Fibroblast of pulmonary artery (primary cell): ENCODE results near the gene PEAR1.

Experiments
- DNase-seq: peaks from one replicate; pipeline ENCODE4 v3.0.0-alpha.2; 2010; ENCODE audit warnings: low read depth
- H3K4me3 ChIP-seq: replicated peaks from 2 replicates; pipeline ENCODE4 v1.5.1; 2011; ENCODE audit warnings: low read depth, mild to moderate bottlenecking, control low read depth, low read length, moderate library complexity
- TF ChIP-seq, protein P1 (sequence below): IDR thresholded peaks from 2 replicates; pipeline ENCODE4 v1.5.1; 2011; ENCODE audit warnings: mild to moderate bottlenecking, control low read depth, low read length, inconsistent platforms; ENCODE audit errors: missing control alignments

Gene PEAR1

DNA sequence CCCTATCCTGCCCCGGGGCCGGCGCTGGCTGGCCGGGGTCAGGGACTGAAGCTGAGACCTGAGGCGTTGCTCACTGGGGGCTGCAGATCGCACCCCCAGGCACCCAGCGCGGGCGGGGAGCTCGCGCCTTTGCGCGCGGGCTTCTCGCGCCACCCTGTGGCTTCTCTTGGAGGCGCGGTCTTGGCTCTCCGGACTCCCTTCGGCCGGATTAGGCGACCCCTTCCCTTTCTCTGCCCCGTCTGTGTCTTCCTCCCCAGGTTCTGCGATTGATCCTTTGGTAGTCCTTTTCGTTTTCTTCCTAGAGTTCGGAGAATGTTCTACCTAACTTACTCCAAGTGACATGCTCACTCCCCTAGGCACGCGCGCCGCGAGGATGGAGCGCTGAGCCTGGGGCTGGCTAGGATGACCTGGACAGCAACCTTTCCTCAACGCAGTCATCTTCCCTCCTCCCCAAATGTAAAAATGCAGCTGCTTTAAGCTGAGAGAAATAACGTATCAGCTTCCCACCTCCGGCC, 33.3 kb upstream of the PEAR1 start:
- DNase-seq: peak; percentile 35

GRCh38 chr1:156860628-156861423, 32.7 kb upstream of the PEAR1 start, which contains the start of gene NTRK1:
TSS of gene NTRK1 (plus strand) at chr1:156860865. CDS start at chr1:156860935, 70 bp downstream.
- DNase-seq: no peak
- TF ChIP-seq, protein P1, sequence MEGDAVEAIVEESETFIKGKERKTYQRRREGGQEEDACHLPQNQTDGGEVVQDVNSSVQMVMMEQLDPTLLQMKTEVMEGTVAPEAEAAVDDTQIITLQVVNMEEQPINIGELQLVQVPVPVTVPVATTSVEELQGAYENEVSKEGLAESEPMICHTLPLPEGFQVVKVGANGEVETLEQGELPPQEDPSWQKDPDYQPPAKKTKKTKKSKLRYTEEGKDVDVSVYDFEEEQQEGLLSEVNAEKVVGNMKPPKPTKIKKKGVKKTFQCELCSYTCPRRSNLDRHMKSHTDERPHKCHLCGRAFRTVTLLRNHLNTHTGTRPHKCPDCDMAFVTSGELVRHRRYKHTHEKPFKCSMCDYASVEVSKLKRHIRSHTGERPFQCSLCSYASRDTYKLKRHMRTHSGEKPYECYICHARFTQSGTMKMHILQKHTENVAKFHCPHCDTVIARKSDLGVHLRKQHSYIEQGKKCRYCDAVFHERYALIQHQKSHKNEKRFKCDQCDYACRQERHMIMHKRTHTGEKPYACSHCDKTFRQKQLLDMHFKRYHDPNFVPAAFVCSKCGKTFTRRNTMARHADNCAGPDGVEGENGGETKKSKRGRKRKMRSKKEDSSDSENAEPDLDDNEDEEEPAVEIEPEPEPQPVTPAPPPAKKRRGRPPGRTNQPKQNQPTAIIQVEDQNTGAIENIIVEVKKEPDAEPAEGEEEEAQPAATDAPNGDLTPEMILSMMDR: no peak
- H3K4me3 ChIP-seq: peak within 1 kb of the TSS; percentile 36

More for the DNA sequence above, 33.3 kb upstream of the PEAR1 start:
- TF ChIP-seq, protein P1: peak; percentile 69
- peak overlapping the region; percentile 36 for H3K4me3 ChIP-seq

GRCh38 chr1:156862584-156862983, 30.9 kb upstream of the PEAR1 start:
- H3K4me3 ChIP-seq: no peak overlapping the region
- no peak for DNase-seq
- TF ChIP-seq, protein P1: no peak

DNA sequence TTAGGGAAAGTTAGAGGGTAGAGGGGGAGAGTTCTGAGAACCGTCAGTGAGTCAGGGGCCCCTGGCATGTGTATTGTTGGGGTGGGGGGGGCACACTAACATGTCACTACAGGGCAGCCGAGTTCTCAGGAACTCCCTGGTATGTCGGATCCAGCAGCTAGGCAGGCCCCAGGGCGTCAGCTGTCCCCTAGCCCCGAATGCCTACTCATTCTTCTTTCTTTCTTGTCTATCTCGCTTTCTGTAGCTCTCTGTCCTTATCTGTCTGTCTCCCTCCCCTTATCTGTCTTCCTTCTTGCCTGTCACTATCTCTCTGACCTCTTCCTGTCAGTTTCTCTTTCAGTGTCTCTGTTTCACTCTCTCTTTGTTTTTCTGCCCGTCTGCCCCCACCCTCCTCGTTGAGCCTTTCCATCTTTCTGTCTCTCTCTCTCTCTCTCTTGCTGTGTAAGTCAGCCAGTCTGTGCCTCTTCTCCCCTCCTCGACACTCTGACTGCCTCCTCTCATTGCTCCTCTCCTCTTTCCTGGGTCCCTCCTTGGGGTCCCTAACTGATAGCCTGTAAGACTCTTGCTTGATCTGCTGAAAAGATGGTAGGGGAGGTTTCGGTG, 30.4 kb upstream of the PEAR1 start:
- DNase-seq: no peak
- no peak overlapping the region for H3K4me3 ChIP-seq
- TF ChIP-seq, protein P1: no peak

DNA sequence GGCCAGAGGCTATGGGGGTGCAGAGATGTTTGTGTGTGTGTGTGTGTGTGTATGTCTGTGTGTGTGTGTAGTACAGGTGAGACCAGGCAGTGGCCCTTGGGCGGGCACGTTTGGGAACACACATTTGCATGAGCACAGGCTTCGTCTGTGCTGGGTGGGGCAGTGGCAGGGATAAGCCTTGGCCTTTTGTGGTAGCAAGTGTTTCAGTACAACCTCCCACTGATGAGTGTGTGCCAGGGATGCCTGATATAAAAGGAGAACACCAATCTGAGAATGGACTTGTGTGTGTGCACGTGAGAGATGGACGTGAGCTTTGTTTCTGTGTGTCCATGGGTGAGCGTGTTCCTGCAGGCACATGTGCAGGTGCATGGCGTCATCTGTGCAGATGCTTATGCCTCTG, 29.9 kb upstream of the PEAR1 start:
- TF ChIP-seq, protein P1: no peak
- DNase-seq: no peak

GRCh38 chr1:156864796-156865195, 28.7 kb upstream of the PEAR1 start:
- no peak overlapping the region for H3K4me3 ChIP-seq
- TF ChIP-seq, protein P1: no peak
- DNase-seq: no peak

More for the DNA sequence above, 29.9 kb upstream of the PEAR1 start:
- no peak overlapping the region for H3K4me3 ChIP-seq
